Measurements from ENCODE around the gene SPP1.
"Not testable (repeated sequence)": the region's sequence is repeated elsewhere in the genome, so short reads cannot be mapped to it uniquely, and the experiment has no call there.

SPP1 gene

GRCh38 chr4:88025868-88026661 is 50.6 kb downstream of the SPP1 start:
- DNase-seq (ENCODE audit: low read depth), result not testable (repeated sequence)

- peak; percentile 78 for DNase-seq (ENCODE audit: low read depth)
These were observed 52.4 kb downstream of the SPP1 start for GRCh38 chr4:88027611-88028608.

GRCh38 chr4:88028946-88029345 is 53.4 kb downstream of the SPP1 start:
- no peak for DNase-seq (ENCODE audit: low read depth)

GRCh38 chr4:88029556-88029955 is 54.0 kb downstream of the SPP1 start:
- no peak for DNase-seq (ENCODE audit: low read depth)

- no peak for DNase-seq (ENCODE audit: low read depth)
These were observed 55.2 kb downstream of the SPP1 start for GRCh38 chr4:88030565-88031310.
